ENCODE measurements around the gene KANK2.

KANK2 gene

GRCh38 chr19:11197291-11198174, at the start of gene KANK2:
Gene KANK2, minus strand, starts transcription at chr19:11197545. Its CDS starts 3,034 bp downstream, at chr19:11194511.
- no peak for DNase-seq

GRCh38 chr19:11246941-11247340, 49.6 kb upstream of the KANK2 start:
- no peak for DNase-seq

GRCh38 chr19:11244846-11245589, 47.7 kb upstream of the KANK2 start:
- DNase-seq: no peak

DNA sequence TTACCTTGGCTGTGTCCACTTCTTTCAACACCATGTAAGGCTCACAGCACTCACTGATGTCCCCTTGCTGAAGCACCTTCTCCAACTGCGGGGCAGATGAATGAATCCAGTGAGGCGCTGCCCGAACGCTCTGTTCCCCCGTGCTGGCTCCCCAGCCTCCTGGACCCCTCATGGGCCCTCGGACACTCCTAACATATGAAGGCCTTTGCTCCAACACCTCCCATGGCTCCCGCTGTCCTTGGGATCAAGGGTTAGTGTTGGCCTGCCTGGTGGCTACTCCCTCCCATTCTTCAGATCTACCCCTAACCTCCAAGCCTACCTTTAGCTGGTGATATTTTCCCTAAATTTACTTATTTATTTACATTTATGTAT, 46.4 kb upstream of the KANK2 start:
- DNase-seq: no peak

DNA sequence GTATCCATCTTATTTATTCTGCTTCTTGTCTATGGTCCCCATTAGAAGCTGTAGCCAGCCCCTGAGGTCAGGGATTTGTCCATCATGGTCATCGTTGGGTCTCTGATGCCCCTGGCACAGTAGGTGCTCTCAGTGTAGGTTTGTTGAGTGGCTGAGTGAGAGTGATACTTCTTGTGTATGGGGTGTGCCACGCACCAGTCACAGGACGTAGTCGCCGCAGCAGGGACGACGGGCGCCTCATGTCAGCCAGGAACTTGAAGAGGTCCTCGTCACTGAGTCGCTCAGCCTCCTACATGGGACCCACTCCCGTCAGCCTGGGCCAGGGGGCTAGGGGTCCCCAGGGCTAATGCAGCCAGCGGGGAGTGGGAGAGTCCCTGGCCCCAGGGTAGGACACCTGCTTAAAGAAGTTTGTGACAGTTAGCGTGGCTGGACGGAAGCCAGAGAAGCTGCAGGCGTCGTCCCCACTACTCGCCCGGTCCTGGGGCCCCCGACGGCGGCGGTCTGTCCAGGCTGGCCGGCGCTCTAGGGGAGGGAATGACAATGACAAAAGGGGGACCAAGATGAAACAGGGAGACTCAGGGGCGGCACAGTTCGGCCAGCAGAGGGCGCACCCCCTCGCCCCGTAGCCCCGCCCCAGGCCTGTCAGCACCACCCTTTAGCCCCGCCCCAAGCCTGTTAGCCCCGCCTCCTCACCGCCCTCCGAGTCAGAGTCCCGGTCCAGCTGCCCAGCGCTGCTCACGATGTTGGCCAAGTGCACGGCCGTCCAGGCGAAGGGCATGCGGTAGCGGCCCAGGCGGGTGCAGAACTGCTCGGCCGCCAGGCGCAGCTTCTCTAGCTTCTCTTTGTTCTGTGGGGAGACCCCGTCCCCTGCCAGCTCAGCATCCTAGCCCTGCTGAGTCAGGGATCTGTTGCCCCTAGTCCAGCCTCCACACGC, 45.8 kb upstream of the KANK2 start:
- no peak for DNase-seq

- no peak for DNase-seq
These were observed 44.7 kb upstream of the KANK2 start for GRCh38 chr19:11242025-11242424.

DNA sequence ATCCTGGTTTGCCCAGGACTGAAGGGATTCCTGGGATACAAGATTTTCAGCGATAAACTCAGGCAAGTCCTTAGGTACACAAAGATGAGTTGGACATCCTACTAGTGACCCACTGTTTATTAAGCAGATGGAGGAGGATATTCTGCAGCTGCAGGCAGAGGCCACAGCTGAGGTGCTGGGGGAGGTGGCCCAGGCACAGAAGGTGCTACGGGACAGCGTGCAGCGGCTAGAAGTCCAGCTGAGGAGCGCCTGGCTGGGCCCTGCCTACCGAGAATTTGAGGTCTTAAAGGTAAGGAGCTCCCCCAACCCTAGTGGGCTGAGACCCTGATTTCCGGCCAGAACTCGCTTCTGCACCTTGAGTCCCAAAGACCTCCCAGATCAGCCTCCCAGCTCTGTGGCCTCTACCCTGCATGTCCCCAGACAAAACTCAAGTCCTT, 42.7 kb upstream of the KANK2 start:
- no peak for DNase-seq

DNA sequence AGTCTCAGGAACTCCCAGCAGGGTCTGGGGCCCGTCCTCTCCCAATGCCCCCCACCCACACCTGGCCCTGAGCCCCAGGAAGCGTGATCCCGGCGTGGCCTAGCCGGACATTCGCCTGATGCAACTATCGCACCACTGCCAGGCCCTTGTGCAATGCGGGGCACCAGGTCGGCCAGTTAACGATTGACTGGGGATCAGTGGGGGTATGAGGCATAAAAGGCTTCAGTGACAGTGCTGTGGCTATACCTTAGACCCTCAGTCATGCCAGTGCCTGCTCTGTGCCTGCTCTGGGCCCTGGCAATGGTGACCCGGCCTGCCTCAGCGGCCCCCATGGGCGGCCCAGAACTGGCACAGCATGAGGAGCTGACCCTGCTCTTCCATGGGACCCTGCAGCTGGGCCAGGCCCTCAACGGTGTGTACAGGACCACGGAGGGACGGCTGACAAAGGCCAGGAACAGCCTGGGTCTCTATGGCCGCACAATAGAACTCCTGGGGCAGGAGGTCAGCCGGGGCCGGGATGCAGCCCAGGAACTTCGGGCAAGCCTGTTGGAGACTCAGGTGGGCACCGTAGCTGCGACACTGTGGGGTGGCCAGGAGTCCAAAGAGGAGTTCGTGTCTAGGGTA, 42.1 kb upstream of the KANK2 start, which contains the start of gene ANGPTL8:
Gene ANGPTL8 (plus strand): TSS at position 243 of the 624 bp plus-strand sequence. CDS start 19 bp downstream, at position 262.
- DNase-seq: no peak

GRCh38 chr19:11238781-11239376, 41.5 kb upstream of the KANK2 start:
- DNase-seq: no peak

DNA sequence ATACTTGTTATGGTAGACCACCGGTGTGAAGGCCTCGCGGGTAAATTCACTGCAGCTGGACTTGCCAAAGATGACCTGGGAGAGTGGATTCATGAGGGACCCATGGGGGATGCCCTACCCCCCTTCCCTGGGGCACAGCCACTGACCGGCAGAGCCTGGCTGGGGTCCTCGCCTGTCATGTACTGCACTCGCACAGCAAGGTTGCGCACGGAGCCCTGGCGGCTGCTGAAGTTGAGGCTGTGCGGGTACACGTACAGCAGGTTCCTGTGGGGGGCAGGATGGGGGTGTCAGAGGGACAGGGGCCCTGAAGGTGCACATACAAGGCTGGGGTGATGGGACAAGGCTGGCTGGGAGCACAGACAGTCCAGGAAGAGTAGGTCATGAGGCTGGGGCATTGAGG, 40.7 kb upstream of the KANK2 start:
- DNase-seq: no peak

GRCh38 chr19:11237321-11237720, 40.0 kb upstream of the KANK2 start:
- no peak for DNase-seq

DNA sequence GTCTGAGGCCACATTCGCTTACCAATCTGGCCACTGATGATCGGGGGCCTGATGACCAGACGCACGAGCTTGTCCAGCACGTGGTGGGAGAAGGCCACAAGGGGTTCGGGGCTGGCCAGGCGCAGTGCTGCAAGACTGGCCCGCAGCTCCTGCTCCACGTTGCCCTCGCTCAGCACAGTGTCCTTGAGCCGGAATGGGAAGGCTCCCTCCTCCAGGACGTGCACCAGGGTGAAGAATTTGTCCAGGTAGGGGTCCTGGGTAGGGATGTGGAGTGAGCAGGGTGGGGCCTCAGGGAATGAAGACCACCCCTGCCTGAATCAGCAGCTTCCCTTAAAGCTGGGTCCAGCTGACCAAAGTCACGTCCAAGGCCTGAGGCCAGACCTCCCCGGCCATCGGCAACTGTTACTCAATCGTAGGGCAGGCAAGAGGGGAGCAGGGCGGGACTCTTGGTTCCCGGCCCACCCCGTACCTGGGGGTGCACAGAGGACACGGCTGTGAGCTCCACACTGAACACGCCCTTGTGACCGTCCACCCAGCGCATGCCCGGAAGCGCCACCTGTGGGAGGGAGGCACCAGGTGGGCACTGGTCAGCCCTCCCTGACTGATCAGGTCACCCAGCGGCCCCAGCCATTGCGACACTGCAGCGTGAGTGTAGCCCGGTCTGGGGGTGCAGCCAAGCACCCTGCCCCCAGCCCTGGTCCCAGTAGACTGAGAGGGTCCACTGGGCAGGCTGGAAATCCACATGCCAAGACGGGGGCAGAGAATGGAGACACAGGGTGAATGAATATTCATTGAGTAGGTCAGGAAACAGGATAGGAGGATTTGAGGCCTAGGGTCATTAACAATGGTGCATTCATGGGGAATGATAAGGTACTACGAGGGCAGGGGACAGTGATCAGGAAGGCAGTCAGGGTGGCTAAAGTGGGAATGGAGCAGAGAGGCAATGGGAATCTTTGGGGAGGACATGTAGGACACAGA, 39.3 kb upstream of the KANK2 start:
- no peak for DNase-seq

GRCh38 chr19:11234486-11235075, 37.2 kb upstream of the KANK2 start:
- DNase-seq: no peak

GRCh38 chr19:11233073-11233472, 35.7 kb upstream of the KANK2 start:
- DNase-seq: no peak

DNA sequence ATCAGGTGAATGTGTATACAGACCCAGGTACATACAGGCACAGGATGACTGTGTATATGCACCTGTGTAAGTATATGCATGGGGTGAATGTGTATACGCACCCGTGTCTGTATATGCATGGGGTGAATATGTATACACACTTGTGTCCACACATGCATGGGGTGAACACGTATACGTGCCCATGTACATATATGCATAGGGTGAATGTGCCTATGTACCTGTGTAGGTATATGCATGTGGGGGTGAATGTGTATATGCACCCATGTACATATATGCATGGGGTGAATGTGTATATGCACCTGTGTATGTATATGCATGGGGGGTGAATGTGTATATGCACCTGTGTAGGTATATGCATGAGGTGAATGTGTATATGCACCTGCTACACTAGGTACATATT, 35.2 kb upstream of the KANK2 start:
- DNase-seq: no peak

- no peak for DNase-seq
These were observed 33.5 kb upstream of the KANK2 start for GRCh38 chr19:11230621-11231386.

GRCh38 chr19:11227195-11227886, 30.0 kb upstream of the KANK2 start:
- DNase-seq: no peak

- no peak for DNase-seq
These were observed 29.4 kb upstream of the KANK2 start for GRCh38 chr19:11226716-11227166.

GRCh38 chr19:11225815-11226214, 28.5 kb upstream of the KANK2 start:
- DNase-seq: no peak

Data from NCI-H1436 treated with DMSO at 0.1 percent for 48 hours (cell line).